SK-N-MC (cell line): Measurements from ENCODE around the gene GANAB.

Experiments used
- EZH2 ChIP-seq: fragments of 200-600 bp; sonication (generic); IDR thresholded peaks from one replicate; pipeline ENCODE4 v1.6.1; 2017; ENCODE audit warnings: antibody characterized with exemption
- FOXP2 ChIP-seq: optimal IDR thresholded peaks from 2 replicates; pipeline ENCODE3; 2011; ENCODE audit warnings: mild to moderate bottlenecking, moderate library complexity; ENCODE audit not compliant: insufficient read depth; ENCODE audit errors: extremely low read length, control extremely low read depth
- POLR2AphosphoS5 ChIP-seq: IDR thresholded peaks from 2 replicates; pipeline ENCODE4 v1.6.1; 2012; ENCODE audit warnings: mild to moderate bottlenecking, low read depth, low read length, borderline replicate concordance

GRCh38 chr11:62667460-62667859, 21.0 kb upstream of the GANAB start:
- TF ChIP-seq EZH2 (no peak), POLR2AphosphoS5 (peak; percentile 46; the same call in 1 of the 2 replicates), FOXP2 (no peak)
